Pancreas (tissue), 10 donors: ENCODE measurements around the gene NGB. TPM values are rescaled to one million over a fixed set of nuclear protein-coding genes. Genes with fewer than 3 reads are reported as not detected.

Experiments
- ATAC-seq, 4 donors: fragments of 200-7000 bp; cut with Tn5 transposase; one replicate each; pipeline versions ENCODE4 v1.8.0 to v1.9.1; 2020; ENCODE audit warnings: mild to moderate bottlenecking in 4 of 4, moderate library complexity in 4 of 4
- DNase-seq, 6 donors: peaks; one replicate each; pipeline ENCODE4 v3.0.0-alpha.2; 2020
- FAIRE-seq: peaks from 2 replicates; lab custom pipeline; 2012; peaks lifted over from hg19 to GRCh38; lab: Jason Lieb, UNC
- H3K27ac ChIP-seq, 4 donors: fragments of 200-600 bp; sonication (generic); 1 replicate in 3 of 4; 2 replicates in 1 of 4; pipeline versions ENCODE4 v1.5.0 to v1.8.0; 2020
- H3K27me3 ChIP-seq, 4 donors: fragments of 200-600 bp; one replicate each; pipeline ENCODE4 v1.8.0; 2021
- H3K36me3 ChIP-seq, 3 donors: fragments of 200-600 bp; sonication (generic) in 1 of 3; one replicate each; pipeline versions ENCODE4 v1.5.0 to v1.8.0; 2020 to 2021
- H3K4me1 ChIP-seq, 3 donors: fragments of 200-600 bp; one replicate each; pipeline ENCODE4 v1.8.0; 2021
- H3K4me3 ChIP-seq, 4 donors: fragments of 200-600 bp; sonication (generic) in 2 of 4; one replicate each; pipeline versions ENCODE4 v1.5.0 to v1.8.0; 2020 to 2021
- H3K9me3 ChIP-seq, 4 donors: fragments of 200-600 bp; one replicate each; pipeline ENCODE4 v1.8.0; 2021
- CTCF ChIP-seq, 4 donors: fragments of 200-600 bp; sonication (generic) in 3 of 4; IDR thresholded peaks; one replicate each; pipeline versions ENCODE4 v1.5.0 to v1.8.0; 2021; ENCODE audit warnings: antibody characterized with exemption in 4 of 4
- WGBS, 2 donors: extraction: QIAGEN DNeasy Blood & Tissue Kit; methylation state at CpG; one replicate each; pipeline ENCODE4 v1.1.7; 2013; 5-methylcytosine and 5-hydroxymethylcytosine counted together
- intact Hi-C, 3 donors: fragments of 100-400 bp; cut with DNase I; formaldehyde crosslinking; loops; one replicate each; pipeline versions ENCODE4 v1.11.1 to v1.14.2; 2022
- polyA plus RNA-seq, 2 donors: library from polyadenylated mRNA; stranded (reverse); fragments of 200-250 nt; gene quantifications; one replicate each; pipeline ENCODE4 v1.2.3, GENCODE V29; 2013
- total RNA-seq, 6 donors: library from RNA; stranded (reverse); fragmentation: NEBNext Ultra II Directional in 4 of 6; extraction: Animal tissue kit (Norgen Biotek cat#: 25700) in 4 of 6; gene quantifications; one replicate each; pipeline versions ENCODE4 v1.2.1 to v1.2.4, GENCODE V29; 2021 to 2023
- donor health status: healthy with polysubstance abuse.
- donor health status: DM: no; HTN: no; CAD: no; lungs with moderate emphysema.
- donor health status: DM: no; HTN: no; CAD: no.
- donor health status: control.
- donor health status: control.
- donor health status: Bipolar disorder and iron deficiency.
- donor health status: DM: yes; HTN: yes; CAD: no.
- donor health status: DM: no; HTN: no; CAD: no.
- donor health status: DM: no; HTN: no; CAD: no.
- donor health status: DM: yes; HTN: yes; CAD: no.

The NGB gene
- total and polyA plus RNA-seq, 8 donors, result 0.13 to 3.4 (median 0.37) TPM; not detected in 3

DNA sequence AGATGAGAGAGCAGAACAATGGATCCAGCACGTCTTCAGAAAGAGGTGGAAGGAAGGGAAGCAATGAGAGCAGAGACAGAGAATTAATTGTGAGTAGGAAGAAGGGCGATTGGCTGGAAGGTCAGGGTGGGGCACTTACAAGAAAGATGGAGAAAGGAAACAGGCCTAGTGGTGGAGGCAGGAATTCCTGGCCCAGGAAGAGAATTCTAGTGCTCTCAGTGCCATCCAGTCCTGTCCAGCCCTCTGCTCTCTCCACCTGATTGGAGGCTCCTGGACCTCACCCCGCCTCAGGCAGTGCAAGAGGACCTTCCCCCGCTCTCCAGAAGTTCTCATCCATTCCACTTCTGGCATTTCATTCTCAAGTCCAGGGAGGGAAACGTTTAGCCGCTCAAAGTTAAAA, 43.0 kb downstream of the NGB start:
- no peak for FAIRE-seq
- no peak overlapping the region for H3K27ac ChIP-seq
- H3K4me1 ChIP-seq, result no peaks in the 10 kb centered on the region
- ATAC-seq, result no peak
- H3K9me3 ChIP-seq, result no peaks in the 10 kb centered on the region
- H3K4me3 ChIP-seq, result no peak overlapping the region
- H3K27me3 ChIP-seq, result no peaks in the 10 kb centered on the region
- 71 to 73% methylated on average over 6 of the region's 6 CpGs for WGBS, 2 donors
- intact Hi-C loops, result no loop called here
- no peak for DNase-seq
- TF ChIP-seq CTCF (IDR thresholded peaks at IDR 0.05), result no peak
- no peaks in the 10 kb centered on the region for H3K36me3 ChIP-seq

DNA sequence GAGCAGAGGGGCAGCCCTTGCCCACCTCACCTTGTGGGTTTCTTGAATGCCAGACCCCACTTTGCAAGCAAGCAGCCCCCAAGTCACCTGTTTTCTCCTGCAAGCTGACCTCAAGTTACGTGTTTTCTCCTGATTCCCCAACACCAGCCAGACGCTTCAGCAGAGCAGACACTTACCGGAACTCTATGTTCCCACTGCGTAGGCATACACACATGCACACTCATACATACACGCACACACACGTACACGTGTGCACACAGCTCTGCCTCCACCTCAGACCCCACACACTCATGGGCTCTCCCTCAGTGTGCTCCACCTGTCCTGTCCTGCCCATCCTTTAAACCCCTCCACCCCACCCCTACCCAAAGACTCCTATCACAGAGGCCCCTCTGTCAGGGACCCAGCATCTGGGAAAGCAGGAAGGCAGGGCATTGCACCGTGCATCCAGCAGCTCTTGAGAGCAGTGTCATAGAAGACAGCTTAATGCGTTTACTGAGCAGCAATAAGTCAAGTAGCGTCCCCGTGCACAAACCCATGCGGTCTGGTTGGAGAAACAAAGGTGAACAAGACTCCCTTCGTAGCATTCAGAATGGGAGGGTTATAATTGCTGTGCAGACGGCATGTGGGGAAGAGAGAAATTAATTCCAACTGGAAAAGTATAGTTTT, 45.0 kb downstream of the NGB start:
- DNase-seq, result no peak
- Histone ChIP-seq H3K4me1 (no peaks in the 10 kb centered on the region), H3K9me3 (no peaks in the 10 kb centered on the region), H3K27ac (no peak overlapping the region), H3K4me3 (no peak overlapping the region), H3K36me3 (no peaks in the 10 kb centered on the region), H3K27me3 (no peaks in the 10 kb centered on the region)
- no peak for TF ChIP-seq CTCF (IDR thresholded peaks at IDR 0.05)
- 76 to 88% methylated on average over 14 of the region's 14 CpGs for WGBS, 2 donors
- intact Hi-C loops, result no loop called here
- no peak for ATAC-seq
- no peak for FAIRE-seq

DNA sequence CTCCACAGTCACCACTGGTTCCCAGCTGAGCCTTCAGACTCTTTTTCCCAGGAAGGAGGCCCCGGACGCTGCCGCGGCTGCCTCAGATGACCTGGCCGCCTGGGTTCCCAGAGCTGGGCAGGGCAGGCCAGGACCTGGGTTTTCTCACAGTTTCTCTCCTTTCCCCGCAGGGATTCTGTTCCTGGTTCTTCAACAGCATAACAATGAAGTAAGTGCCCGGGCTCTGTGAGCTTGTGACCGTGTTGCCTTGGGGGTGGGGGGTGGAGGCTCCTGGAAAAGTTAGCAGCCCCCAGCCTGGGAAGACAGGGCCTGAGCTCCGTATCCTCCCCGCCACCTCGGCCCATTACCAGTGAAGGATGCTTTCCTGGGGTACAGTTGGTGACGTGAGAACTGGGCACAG, 45.8 kb downstream of the NGB start:
- 76% methylated on average over 10 to 12 of the region's 12 CpGs for WGBS, 2 donors
- H3K4me3 ChIP-seq, result no peak overlapping the region
- H3K4me1 ChIP-seq, result no peaks in the 10 kb centered on the region
- intact Hi-C loops, result no loop called here
- no peak overlapping the region for H3K27ac ChIP-seq
- no peak for FAIRE-seq
- ATAC-seq, result no peak
- no peaks in the 10 kb centered on the region for H3K27me3 ChIP-seq
- no peak for DNase-seq
- H3K36me3 ChIP-seq, result no peaks in the 10 kb centered on the region
- TF ChIP-seq CTCF (IDR thresholded peaks at IDR 0.05), result no peak
- H3K9me3 ChIP-seq, result no peaks in the 10 kb centered on the region

DNA sequence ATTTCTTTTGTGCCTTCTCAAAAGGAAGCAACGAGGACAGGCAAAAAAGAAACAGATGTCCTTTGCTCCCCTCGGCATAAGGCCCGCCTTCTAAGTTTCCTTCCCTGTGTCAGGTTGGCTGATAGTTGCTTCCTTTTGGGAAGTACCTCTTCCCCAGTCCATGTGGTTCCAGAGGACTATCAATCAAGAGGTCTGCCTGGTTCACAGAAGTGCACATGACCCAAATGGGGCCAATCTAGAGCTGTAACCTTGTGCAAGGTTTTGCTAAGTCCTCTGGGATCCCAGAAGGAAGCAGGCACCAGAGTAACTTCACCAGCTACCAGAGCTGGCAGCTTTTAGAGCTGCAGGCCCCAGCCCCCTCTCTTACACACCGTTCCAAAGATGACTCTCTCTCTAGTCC, 46.8 kb downstream of the NGB start:
- Histone ChIP-seq H3K4me3 (no peak overlapping the region), H3K36me3 (no peaks in the 10 kb centered on the region), H3K9me3 (no peaks in the 10 kb centered on the region), H3K27me3 (no peaks in the 10 kb centered on the region), H3K4me1 (peaks cover 0 to 8% (median 0%) of the 10 kb centered on the region in 3 donors), H3K27ac (no peak overlapping the region)
- DNase-seq, result no peak
- intact Hi-C loops, result no loop called here
- ATAC-seq, result no peak
- no peak for FAIRE-seq
- WGBS, 2 donors, result 64 to 67% methylated on average over 4 of the region's 4 CpGs
- TF ChIP-seq CTCF (IDR thresholded peaks at IDR 0.05), result no peak

- no peak for TF ChIP-seq CTCF (IDR thresholded peaks at IDR 0.05)
- DNase-seq (no peak), FAIRE-seq (no peak), ATAC-seq (no peak)
- intact Hi-C loops, result no loop called here
- Histone ChIP-seq H3K4me3 (no peak overlapping the region), H3K4me1 (peaks cover 0 to 8% (median 0%) of the 10 kb centered on the region in 3 donors), H3K27ac (no peak overlapping the region), H3K9me3 (no peaks in the 10 kb centered on the region), H3K27me3 (no peaks in the 10 kb centered on the region), H3K36me3 (no peaks in the 10 kb centered on the region)
- WGBS, 2 donors, result 64 to 75% methylated on average over 10 of the region's 10 CpGs
Measured at GRCh38 chr14:77222546-77223225, 48.3 kb downstream of the NGB start.
